GM12878 (cell line): ENCODE data around the gene UQCC2. TPM values are rescaled to one million over a fixed set of nuclear protein-coding genes. Genes with fewer than 3 reads are reported as not detected.

Experiments
- ATAC-seq: fragments of 200-7000 bp; cut with Tn5 transposase; 3 replicates; pipeline ENCODE4 v1.9.1; 2020; ENCODE audit warnings: mild to moderate bottlenecking, moderate library complexity
- BruUV-seq: library from RNA; stranded (reverse); fragments of 400-500 nt; replicated peaks from 2 replicates; lab custom pipeline; 2021; lab: Mats Ljungman, UMichigan
- CTCF ChIA-PET: fragments of 300-600 bp; sonication (Branson Sonifier 250); formaldehyde crosslinking; extraction: SDS; loops from one replicate; lab custom pipeline; 2021; ENCODE audit warnings: inconsistent platforms; lab: Yijun Ruan, JAX
- POLR2A ChIA-PET: fragments of 350-600 bp; formaldehyde crosslinking; extraction: SDS; loops from one replicate; lab custom pipeline; 2021; ENCODE audit warnings: inconsistent platforms; lab: Charles Lee
- RAD21 ChIA-PET: fragments of 300-600 bp; sonication (Branson Sonifier 250); formaldehyde crosslinking; loops from one replicate; lab custom pipeline; 2023; ENCODE audit warnings: antibody characterized with exemption; ENCODE audit not compliant: unreplicated experiment; lab: Charles Lee
- SMC1A ChIA-PET: fragments of 300-600 bp; sonication (Branson Sonifier 250); formaldehyde crosslinking; loops from one replicate; lab custom pipeline; 2023; ENCODE audit not compliant: unreplicated experiment, uncharacterized antibody; lab: Charles Lee
- DNase-seq: peaks from one replicate; pipeline ENCODE4 v3.0.0-alpha.2; 2011; ENCODE audit warnings: low read depth, low spot score
- FAIRE-seq: peaks from 3 replicates; lab custom pipeline; 2011; peaks lifted over from hg19 to GRCh38; lab: Jason Lieb, UNC
- H2AFZ ChIP-seq: 2 replicates; pipeline ENCODE4 v1.6.0; 2011; ENCODE audit warnings: low read depth, low read length, control low read depth; ENCODE audit not compliant: control insufficient read depth
- H3K27ac ChIP-seq: 2 replicates; pipeline ENCODE4 v1.5.1; 2011; ENCODE audit warnings: control low read depth; ENCODE audit not compliant: control insufficient read depth, insufficient read depth
- H3K27me3 ChIP-seq, 2 experiments: replicated peaks in 1 of 2; 2 replicates each; pipeline versions ENCODE4 v1.6.0 to v1.6.1; 2011; ENCODE audit warnings: low read length in 1 of 2; ENCODE audit not compliant: control insufficient read depth in 2 of 2, insufficient read depth in 2 of 2
- H3K36me3 ChIP-seq, 2 experiments: 2 replicates each; pipeline ENCODE4 v1.5.1; 2011; ENCODE audit warnings: low read length in 1 of 2; ENCODE audit not compliant: control insufficient read depth in 2 of 2, insufficient read depth in 2 of 2
- H3K4me1 ChIP-seq: 2 replicates; pipeline ENCODE4 v1.6.1; 2011; ENCODE audit warnings: mild to moderate bottlenecking, low read length, moderate library complexity, mixed read lengths; ENCODE audit not compliant: control insufficient read depth, insufficient read depth
- H3K4me2 ChIP-seq: 2 replicates; pipeline ENCODE4 v1.6.0; 2011; ENCODE audit warnings: control low read depth; ENCODE audit not compliant: control insufficient read depth, insufficient read depth
- H3K4me3 ChIP-seq: fragments of 200-600 bp; sonication (generic); 2 replicates; pipeline ENCODE4 v1.5.1; 2016
- H3K79me2 ChIP-seq: 2 replicates; pipeline ENCODE4 v1.6.0; 2011; ENCODE audit warnings: low read length; ENCODE audit not compliant: control insufficient read depth, insufficient read depth
- H3K9ac ChIP-seq: 2 replicates; pipeline ENCODE4 v1.8.0; 2011; ENCODE audit warnings: low read length, control low read depth, mixed read lengths; ENCODE audit not compliant: control insufficient read depth, insufficient read depth
- H3K9me3 ChIP-seq: replicated peaks from 3 replicates; pipeline ENCODE4 v1.5.1; 2011; ENCODE audit warnings: mild to moderate bottlenecking, low read length; ENCODE audit not compliant: control insufficient read depth, insufficient read depth
- H4K20me1 ChIP-seq: 2 replicates; pipeline ENCODE4 v1.6.0; 2011; ENCODE audit not compliant: control insufficient read depth, insufficient read depth
- GATAD2B ChIP-seq: fragments of 450-650 bp; conservative IDR thresholded peaks from 2 replicates; pipeline ENCODE4 v1.6.1; 2017; ENCODE audit warnings: low read depth, mild to moderate bottlenecking, moderate library complexity
- HDAC2 ChIP-seq: fragments of 200-600 bp; sonication (generic); IDR thresholded peaks from 2 replicates; pipeline ENCODE4 v1.6.1; 2017
- JUND ChIP-seq: IDR thresholded peaks from 2 replicates; pipeline ENCODE4 v1.6.1; 2012; ENCODE audit warnings: low read depth, mild to moderate bottlenecking, low read length, improper control_type of control experiment, moderate library complexity
- POLR2A ChIP-seq: IDR thresholded peaks from 2 replicates; pipeline ENCODE4 v1.6.1; 2011; ENCODE audit warnings: low read depth, mild to moderate bottlenecking, low read length
- SRF ChIP-seq, 2 experiments: IDR thresholded peaks; 2 replicates each; pipeline ENCODE4 v1.6.1; 2011; ENCODE audit warnings: low read depth in 2 of 2, low read length in 2 of 2, mild to moderate bottlenecking in 1 of 2, moderate library complexity in 1 of 2
- ZNF24 ChIP-seq: fragments of 450-650 bp; IDR thresholded peaks from 2 replicates; pipeline ENCODE4 v1.6.1; 2017; ENCODE audit warnings: antibody characterized with exemption, mild to moderate bottlenecking
- WGBS: methylation state at CpG from one replicate; pipeline ENCODE4 v1.1.6; 2016; ENCODE audit warnings: low lambda C conversion rate; ENCODE audit not compliant: insufficient replicate concordance, insufficient coverage; ENCODE audit errors: missing lambda C conversion rate; 5-methylcytosine and 5-hydroxymethylcytosine counted together
- in situ Hi-C: fragments of 300-500 bp; cut with MboI; formaldehyde crosslinking; loops from 9 replicates; pipeline ENCODE4 v1.14.3; 2018; ENCODE audit warnings: mixed read lengths
- intact Hi-C: fragments of 100-400 bp; cut with micrococcal nuclease; formaldehyde crosslinking; loops from one replicate; pipeline ENCODE4 v1.14.2; 2022; ENCODE audit not compliant: unreplicated experiment
- polyA plus RNA-seq, 11 experiments: library from polyadenylated mRNA; depleted of rRNA in 4 of 11; unstranded in 6 of 11; stranded (reverse) in 5 of 11; fragments of >200 nt; fragmentation: Nextera tagmentation in 4 of 11; fragmentation: Illumina TruSeq in 1 of 11; extraction: Ambion mirVana in 4 of 11; extraction: Trizol in 1 of 11; gene quantifications; 1 replicate in 1 of 11; 2 replicates in 10 of 11; pipeline versions ENCODE4 v1.2.1 to v1.2.3, GENCODE V29; 2011 to 2016; ENCODE audit warnings: inconsistent platforms in 2 of 11, missing spikeins in 2 of 11, low read depth in 1 of 11
- total RNA-seq, 4 experiments: library from RNA; depleted of rRNA in 3 of 4; stranded (reverse); fragments of >200 nt in 3 of 4; fragmentation: Illumina TruSeq in 1 of 4; extraction: Trizol in 1 of 4; gene quantifications; 2 replicates each; pipeline versions ENCODE4 v1.2.1 to v1.2.3, GENCODE V29; 2013 to 2021
- TF ChIP-seq, protein P1 (sequence below): fragments of 450-650 bp; IDR thresholded peaks from 2 replicates; pipeline ENCODE4 v1.6.1; 2017; ENCODE audit warnings: mild to moderate bottlenecking, moderate library complexity
- TF ChIP-seq, protein P2 (sequence below): fragments of 450-650 bp; IDR thresholded peaks from 2 replicates; pipeline ENCODE4 v1.6.1; 2018; ENCODE audit warnings: borderline replicate concordance, mild to moderate bottlenecking; ENCODE audit not compliant: partially characterized antibody

UQCC2 gene
- total and polyA plus RNA-seq, 10 of the 15 experiments (the other 5 are each of a cell fraction or from before 2014, with no cell fraction given) = 40.6 to 478 (median 71.2) TPM

DNA sequence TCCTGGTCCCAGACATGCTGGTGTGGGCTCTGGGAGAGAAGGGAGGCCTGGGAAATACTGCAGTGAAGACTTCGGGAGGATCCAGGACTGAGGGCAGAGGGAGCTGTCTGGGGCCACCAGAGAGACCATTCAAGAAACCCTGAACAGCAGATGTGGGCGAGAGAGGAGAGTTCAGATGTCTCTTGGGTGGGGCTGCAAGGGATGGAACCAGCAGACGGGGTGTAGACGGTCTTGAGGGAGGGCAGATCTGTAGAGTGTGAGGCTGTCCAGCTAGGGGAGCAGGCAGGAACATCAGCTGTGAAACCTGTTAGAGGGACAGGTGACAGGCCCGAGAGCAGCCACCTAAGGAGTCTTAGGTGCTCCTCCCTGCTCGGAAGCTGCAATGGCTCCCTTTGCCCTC is 51.5 kb downstream of the UQCC2 start (continued):
- TF ChIP-seq, protein P1, sequence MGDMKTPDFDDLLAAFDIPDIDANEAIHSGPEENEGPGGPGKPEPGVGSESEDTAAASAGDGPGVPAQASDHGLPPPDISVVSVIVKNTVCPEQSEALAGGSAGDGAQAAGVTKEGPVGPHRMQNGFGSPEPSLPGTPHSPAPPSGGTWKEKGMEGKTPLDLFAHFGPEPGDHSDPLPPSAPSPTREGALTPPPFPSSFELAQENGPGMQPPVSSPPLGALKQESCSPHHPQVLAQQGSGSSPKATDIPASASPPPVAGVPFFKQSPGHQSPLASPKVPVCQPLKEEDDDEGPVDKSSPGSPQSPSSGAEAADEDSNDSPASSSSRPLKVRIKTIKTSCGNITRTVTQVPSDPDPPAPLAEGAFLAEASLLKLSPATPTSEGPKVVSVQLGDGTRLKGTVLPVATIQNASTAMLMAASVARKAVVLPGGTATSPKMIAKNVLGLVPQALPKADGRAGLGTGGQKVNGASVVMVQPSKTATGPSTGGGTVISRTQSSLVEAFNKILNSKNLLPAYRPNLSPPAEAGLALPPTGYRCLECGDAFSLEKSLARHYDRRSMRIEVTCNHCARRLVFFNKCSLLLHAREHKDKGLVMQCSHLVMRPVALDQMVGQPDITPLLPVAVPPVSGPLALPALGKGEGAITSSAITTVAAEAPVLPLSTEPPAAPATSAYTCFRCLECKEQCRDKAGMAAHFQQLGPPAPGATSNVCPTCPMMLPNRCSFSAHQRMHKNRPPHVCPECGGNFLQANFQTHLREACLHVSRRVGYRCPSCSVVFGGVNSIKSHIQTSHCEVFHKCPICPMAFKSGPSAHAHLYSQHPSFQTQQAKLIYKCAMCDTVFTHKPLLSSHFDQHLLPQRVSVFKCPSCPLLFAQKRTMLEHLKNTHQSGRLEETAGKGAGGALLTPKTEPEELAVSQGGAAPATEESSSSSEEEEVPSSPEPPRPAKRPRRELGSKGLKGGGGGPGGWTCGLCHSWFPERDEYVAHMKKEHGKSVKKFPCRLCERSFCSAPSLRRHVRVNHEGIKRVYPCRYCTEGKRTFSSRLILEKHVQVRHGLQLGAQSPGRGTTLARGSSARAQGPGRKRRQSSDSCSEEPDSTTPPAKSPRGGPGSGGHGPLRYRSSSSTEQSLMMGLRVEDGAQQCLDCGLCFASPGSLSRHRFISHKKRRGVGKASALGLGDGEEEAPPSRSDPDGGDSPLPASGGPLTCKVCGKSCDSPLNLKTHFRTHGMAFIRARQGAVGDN = no peak
- TF ChIP-seq SRF (IDR thresholded peaks at IDR 0.05; ENCODE audit: low read depth in 2 of 2, low read length in 2 of 2) (no peak), ZNF24 (no peak)
- TF ChIP-seq, all 136 proteins: peak for 0

DNA sequence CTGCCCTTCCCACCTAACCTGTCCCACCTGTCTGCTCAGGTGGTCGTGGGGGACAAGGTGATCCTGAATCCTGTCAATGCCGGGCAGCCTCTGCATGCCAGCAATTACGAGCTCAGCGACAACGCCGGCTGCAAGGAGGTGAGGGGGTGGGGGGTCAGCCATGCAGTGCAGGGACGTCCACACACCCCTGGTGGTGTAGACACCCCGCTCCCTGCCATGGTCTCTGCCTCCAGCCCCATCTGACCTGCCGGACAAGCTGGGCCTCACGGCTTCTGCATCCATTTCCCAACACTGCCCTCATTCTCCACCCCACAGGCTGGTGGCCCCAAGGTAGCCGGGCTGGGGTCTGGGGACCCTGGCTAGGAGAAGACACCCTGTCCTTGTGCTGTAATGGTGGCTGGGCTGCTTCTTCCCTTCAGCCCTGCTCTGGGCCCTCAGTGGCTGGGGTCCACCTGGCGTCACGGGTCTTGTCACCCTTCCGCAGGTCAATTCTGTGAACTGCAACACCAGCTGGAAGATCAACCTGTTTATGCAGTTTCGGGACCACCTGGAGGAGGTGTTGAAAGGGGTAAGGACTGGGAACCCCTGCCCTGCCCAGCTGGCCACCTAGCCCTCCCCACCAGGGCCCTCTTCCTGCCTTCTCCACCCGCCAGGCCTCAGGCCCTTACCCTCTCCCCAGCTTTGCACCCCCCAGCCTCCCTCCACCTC is 52.4 kb downstream of the UQCC2 start:
- RAD21 ChIA-PET = no interaction called here
- SMC1A ChIA-PET = no interaction called here
- peak; percentile 18; the same call in 1 of the 2 replicates for TF ChIP-seq POLR2A
- TF ChIP-seq, protein P2, sequence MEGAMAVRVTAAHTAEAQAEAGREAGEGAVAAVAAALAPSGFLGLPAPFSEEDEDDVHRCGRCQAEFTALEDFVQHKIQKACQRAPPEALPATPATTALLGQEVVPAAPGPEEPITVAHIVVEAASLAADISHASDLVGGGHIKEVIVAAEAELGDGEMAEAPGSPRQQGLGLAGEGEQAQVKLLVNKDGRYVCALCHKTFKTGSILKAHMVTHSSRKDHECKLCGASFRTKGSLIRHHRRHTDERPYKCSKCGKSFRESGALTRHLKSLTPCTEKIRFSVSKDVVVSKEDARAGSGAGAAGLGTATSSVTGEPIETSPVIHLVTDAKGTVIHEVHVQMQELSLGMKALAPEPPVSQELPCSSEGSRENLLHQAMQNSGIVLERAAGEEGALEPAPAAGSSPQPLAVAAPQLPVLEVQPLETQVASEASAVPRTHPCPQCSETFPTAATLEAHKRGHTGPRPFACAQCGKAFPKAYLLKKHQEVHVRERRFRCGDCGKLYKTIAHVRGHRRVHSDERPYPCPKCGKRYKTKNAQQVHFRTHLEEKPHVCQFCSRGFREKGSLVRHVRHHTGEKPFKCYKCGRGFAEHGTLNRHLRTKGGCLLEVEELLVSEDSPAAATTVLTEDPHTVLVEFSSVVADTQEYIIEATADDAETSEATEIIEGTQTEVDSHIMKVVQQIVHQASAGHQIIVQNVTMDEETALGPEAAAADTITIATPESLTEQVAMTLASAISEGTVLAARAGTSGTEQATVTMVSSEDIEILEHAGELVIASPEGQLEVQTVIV = no peak
- TF ChIP-seq JUND = no peak
- TF ChIP-seq GATAD2B = no peak
- no peak for TF ChIP-seq HDAC2
- WGBS = 94% methylated on average over 16 of the region's 16 CpGs
- in situ Hi-C loops (no loop called here), intact Hi-C loops (no loop called here)
- no peaks in the 10 kb centered on the region for H3K79me2 ChIP-seq
- no peak overlapping the region for H3K27ac ChIP-seq
- no peaks in the 10 kb centered on the region for H3K4me1 ChIP-seq
- ATAC-seq (no peak), DNase-seq (no peak), FAIRE-seq (no peak)
- H3K9me3 ChIP-seq = no peaks in the 10 kb centered on the region
- H2AFZ ChIP-seq = no peak overlapping the region
- no peak overlapping the region for H3K4me2 ChIP-seq
- H3K4me3 ChIP-seq = no peak overlapping the region
- BruUV-seq = no TSS peak
- no peaks in the 10 kb centered on the region for H3K27me3 ChIP-seq
- no peaks in the 10 kb centered on the region for H4K20me1 ChIP-seq
- H3K36me3 ChIP-seq = peaks cover 4 to 35% of the 10 kb centered on the region in 2 experiments; a peak in 3 of 4 replicates
- no peak overlapping the region for H3K9ac ChIP-seq
- POLR2A ChIA-PET = no interaction called here
- CTCF ChIA-PET = no interaction called here
